ENCODE results near the gene HHEX.

Gene HHEX

DNA sequence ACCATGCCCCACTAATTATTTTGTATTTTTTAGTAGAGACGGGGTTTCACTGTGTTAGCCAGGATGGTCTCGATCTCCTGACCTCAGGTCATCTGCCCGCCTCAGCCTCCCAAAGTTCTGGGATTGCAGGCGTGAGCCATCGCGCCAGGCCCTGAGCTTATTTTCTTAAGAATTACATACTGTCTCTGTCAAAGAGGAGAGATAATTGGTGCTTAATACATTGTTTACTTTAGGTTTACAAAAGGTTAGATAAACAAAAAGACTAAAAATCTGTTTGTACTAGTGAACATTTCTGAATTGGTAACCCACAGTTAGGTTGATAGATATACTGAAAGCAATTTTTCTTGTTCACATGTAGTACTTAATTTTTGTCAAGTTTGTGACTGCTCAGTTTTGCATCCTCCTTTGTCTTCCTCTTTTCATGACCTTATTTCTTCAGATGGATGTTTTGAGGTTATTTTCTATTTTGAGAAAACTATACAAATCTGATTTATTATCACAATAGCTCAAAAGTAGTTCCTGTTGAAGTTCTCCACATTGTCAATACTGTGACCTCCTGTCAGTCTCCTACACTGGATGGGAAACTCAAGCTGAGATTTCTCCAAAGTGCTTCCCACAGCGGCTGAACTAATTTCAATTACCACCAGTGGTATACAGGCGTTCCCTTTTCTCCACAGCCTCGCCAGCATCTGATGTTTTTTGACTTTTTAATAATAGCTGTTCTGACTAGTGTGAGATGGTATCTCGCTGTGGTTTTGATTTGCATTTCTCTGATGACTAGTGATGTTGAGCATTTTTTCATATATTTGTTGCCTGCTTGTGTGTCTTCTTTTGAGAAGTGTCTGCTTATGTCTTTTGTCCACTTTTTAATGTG lies 22.5 kb downstream of the HHEX start:
- no peak overlapping the region for H3K4me3 ChIP-seq (ENCODE audit: insufficient read depth, low read depth, low read length)
- WGBS, 2 experiments, result 81 to 91% methylated on average over 10 of the region's 10 CpGs
- H3K27me3 ChIP-seq (ENCODE audit: control insufficient read depth, insufficient read depth, low read length, poor library complexity, severe bottlenecking), result no peaks in the 10 kb centered on the region
- H3K27ac ChIP-seq (ENCODE audit: insufficient read depth, low read depth, low read length, poor library complexity, severe bottlenecking), result no peak overlapping the region
- no peaks in the 10 kb centered on the region for H3K4me1 ChIP-seq (ENCODE audit: control insufficient read depth, insufficient read depth, low read length)
- H3K9me3 ChIP-seq (ENCODE audit: control insufficient read depth, low read length), result no peaks in the 10 kb centered on the region
- no peaks in the 10 kb centered on the region for H3K36me3 ChIP-seq (ENCODE audit: control insufficient read depth, insufficient read depth, low read length)

DNA sequence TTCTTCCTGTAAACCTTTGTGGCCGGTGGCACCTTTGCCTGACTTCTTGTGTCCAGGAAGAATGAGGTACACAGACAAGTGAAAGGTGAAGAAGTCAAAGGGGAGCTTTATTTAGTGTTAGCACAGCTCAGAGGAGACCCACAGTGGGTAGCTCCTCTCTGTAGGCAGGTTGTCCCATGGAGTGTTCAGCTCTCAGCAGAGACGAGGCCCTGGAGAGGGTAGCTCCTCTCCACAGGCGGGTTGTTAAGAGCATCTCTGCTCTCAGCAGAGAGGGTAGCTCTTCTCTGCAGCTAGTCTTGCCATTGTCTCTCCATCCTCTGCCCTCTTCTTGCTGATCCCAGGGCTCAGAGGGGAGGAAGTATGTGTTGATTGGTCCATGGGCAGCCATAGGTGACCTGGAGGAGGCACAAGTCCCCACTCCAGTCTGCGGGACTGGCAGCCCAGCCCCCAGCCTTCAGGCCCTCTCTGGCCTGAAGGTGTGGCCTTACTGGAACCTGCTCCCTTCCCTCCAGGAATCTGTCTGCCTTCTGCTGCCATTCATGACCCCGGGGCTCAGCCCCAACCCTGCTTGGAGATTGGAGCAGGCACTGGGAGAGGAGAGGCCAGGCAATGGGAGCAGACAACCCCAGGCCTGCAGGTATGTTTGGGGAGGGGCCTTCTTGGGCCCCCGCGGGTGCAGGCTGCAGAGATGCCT lies 24.5 kb downstream of the HHEX start:
- Histone ChIP-seq H3K4me1 (ENCODE audit: control insufficient read depth, insufficient read depth, low read length) (no peaks in the 10 kb centered on the region), H3K27me3 (ENCODE audit: control insufficient read depth, insufficient read depth, low read length, poor library complexity, severe bottlenecking) (no peaks in the 10 kb centered on the region), H3K4me3 (ENCODE audit: insufficient read depth, low read depth, low read length) (no peak overlapping the region), H3K9me3 (ENCODE audit: control insufficient read depth, low read length) (no peaks in the 10 kb centered on the region), H3K36me3 (ENCODE audit: control insufficient read depth, insufficient read depth, low read length) (no peaks in the 10 kb centered on the region), H3K27ac (ENCODE audit: insufficient read depth, low read depth, low read length, poor library complexity, severe bottlenecking) (no peak overlapping the region)
- 88 to 89% methylated on average over 7 of the region's 7 CpGs for WGBS, 2 experiments

DNA sequence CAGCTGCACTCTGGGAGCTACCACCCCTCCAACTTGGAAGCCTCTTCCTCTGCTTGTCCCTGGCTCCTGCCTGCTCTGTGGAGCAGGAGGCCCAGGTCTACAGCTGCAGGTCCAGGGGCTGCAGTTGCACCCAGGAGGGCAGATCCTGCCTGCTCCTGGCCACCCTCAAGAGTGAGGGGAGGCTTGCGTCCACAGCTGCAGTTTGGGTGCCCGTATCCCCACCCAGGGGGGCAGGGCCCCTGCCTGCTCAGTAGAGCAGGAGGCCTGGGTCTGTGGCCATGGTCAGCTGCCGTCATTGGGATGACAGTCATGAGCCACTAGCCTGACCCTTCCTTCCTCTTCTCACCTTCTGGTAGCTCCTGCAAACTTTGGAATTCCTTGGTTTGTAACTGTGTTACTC lies 25.1 kb downstream of the HHEX start:
- no peaks in the 10 kb centered on the region for H3K4me1 ChIP-seq (ENCODE audit: control insufficient read depth, insufficient read depth, low read length)
- 94% methylated on average over 3 of the region's 3 CpGs for WGBS, 2 experiments
- no peaks in the 10 kb centered on the region for H3K36me3 ChIP-seq (ENCODE audit: control insufficient read depth, insufficient read depth, low read length)
- H3K27me3 ChIP-seq (ENCODE audit: control insufficient read depth, insufficient read depth, low read length, poor library complexity, severe bottlenecking), result no peaks in the 10 kb centered on the region
- H3K9me3 ChIP-seq (ENCODE audit: control insufficient read depth, low read length), result no peaks in the 10 kb centered on the region
- H3K27ac ChIP-seq (ENCODE audit: insufficient read depth, low read depth, low read length, poor library complexity, severe bottlenecking), result no peak overlapping the region
- H3K4me3 ChIP-seq (ENCODE audit: insufficient read depth, low read depth, low read length), result no peak overlapping the region

DNA sequence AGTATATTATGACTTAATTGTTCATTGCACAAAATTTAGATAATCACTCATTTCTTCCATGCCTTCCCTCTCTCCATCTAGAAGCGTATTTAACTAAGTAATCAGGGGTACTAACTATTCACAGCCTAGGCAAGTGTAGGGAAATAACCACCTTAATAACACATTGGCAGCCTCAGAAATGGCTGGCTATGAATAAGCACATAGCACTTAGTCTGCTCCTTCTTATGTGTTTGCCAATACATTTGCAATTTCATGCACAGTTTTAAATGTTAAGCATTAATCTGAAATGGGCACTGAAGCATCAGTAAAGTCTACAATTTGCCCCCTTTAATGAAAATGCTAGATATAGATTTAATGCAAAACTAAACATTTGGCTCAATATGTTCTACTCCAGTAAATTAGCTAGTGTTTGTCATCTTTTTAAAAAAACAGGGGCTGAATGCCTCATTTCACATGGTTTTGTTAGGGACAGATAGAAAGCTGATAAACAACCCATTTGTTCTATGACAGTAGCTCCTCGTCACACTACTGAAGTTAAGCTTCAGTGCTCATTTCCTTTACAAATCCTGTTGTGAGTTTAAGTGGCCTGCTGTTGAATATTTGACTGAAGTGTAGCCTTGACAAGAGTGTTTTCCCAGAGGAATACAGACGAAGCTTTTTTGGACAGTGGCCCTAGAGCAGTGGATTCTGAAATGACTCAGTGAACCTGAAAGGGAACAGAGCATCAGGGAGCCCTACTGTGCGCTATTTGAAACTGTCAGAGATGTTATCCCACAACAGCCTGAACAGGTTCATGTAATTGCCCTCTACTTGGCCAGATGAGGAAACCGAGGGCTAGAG lies 30.5 kb downstream of the HHEX start:
- Histone ChIP-seq H3K27me3 (ENCODE audit: control insufficient read depth, insufficient read depth, low read length, poor library complexity, severe bottlenecking) (no peaks in the 10 kb centered on the region), H3K9me3 (ENCODE audit: control insufficient read depth, low read length) (no peaks in the 10 kb centered on the region), H3K36me3 (ENCODE audit: control insufficient read depth, insufficient read depth, low read length) (no peaks in the 10 kb centered on the region), H3K27ac (ENCODE audit: insufficient read depth, low read depth, low read length, poor library complexity, severe bottlenecking) (no peak overlapping the region), H3K4me1 (ENCODE audit: control insufficient read depth, insufficient read depth, low read length) (no peaks in the 10 kb centered on the region), H3K4me3 (ENCODE audit: insufficient read depth, low read depth, low read length) (no peak overlapping the region)
- 80 to 87% methylated on average over 5 of the region's 5 CpGs for WGBS, 2 experiments

DNA sequence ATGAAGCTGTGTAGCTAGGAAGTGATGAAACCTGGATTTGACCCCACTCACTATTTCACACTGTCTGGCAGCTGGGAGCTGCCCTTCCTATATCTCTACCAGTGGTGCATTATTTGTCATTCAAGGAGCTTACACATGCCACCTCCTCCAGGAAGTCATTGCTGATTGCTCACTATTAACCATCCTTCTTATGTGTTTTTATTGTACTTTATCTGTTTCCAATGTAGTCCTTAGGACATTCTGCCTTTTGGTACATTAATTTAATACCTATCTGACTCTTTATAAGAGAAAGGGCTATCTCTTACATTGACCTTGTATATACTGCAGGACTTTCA lies 31.0 kb downstream of the HHEX start:
- no peaks in the 10 kb centered on the region for H3K9me3 ChIP-seq (ENCODE audit: control insufficient read depth, low read length)
- H3K27me3 ChIP-seq (ENCODE audit: control insufficient read depth, insufficient read depth, low read length, poor library complexity, severe bottlenecking), result no peaks in the 10 kb centered on the region
- no peak overlapping the region for H3K27ac ChIP-seq (ENCODE audit: insufficient read depth, low read depth, low read length, poor library complexity, severe bottlenecking)
- no peaks in the 10 kb centered on the region for H3K36me3 ChIP-seq (ENCODE audit: control insufficient read depth, insufficient read depth, low read length)
- no peaks in the 10 kb centered on the region for H3K4me1 ChIP-seq (ENCODE audit: control insufficient read depth, insufficient read depth, low read length)
- no peak overlapping the region for H3K4me3 ChIP-seq (ENCODE audit: insufficient read depth, low read depth, low read length)

DNA sequence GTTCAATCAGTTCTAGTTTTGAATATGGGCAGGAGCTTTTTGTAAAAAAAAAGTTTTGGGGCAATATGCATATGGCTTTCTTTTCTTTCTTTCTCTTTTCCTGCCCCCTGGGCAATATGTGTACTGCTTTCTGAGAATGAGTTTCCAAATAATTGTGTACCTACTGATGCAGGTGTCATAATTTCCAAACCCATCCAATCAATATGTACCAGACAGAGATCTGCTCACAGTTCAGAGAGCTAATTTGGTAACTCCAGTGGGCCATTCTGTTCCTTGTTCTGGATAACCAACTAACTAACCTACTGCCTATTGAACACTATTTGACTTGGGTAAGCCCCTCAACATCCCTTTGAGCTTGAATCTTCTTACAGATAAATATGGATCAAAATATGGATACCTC lies 32.6 kb downstream of the HHEX start:
- H3K4me1 ChIP-seq (ENCODE audit: control insufficient read depth, insufficient read depth, low read length), result no peaks in the 10 kb centered on the region

DNA sequence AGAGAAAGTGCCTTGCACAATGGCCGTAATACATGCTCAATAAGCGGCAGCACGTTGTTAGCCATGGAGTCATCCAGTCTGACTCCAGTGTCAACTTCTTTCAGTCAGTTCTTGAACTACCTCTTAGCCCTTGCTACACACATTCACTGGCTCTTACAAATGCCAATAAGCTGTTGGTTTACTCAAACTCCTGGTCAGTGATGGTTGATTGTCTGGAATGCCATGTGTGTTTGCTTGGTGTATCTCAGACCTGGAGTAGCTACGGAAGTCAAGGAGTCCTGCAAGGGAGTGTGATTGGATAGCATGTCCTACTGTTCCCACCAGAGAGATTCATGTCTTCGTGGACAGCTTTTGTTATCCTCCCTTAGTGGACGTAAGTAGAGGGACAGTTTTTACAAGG lies 37.4 kb downstream of the HHEX start:
- Histone ChIP-seq H3K36me3 (ENCODE audit: control insufficient read depth, insufficient read depth, low read length) (no peaks in the 10 kb centered on the region), H3K4me1 (ENCODE audit: control insufficient read depth, insufficient read depth, low read length) (no peaks in the 10 kb centered on the region), H3K27me3 (ENCODE audit: control insufficient read depth, insufficient read depth, low read length, poor library complexity, severe bottlenecking) (no peaks in the 10 kb centered on the region), H3K9me3 (ENCODE audit: control insufficient read depth, low read length) (no peaks in the 10 kb centered on the region), H3K27ac (ENCODE audit: insufficient read depth, low read depth, low read length, poor library complexity, severe bottlenecking) (no peak overlapping the region), H3K4me3 (ENCODE audit: insufficient read depth, low read depth, low read length) (no peak overlapping the region)
- WGBS, 2 experiments, result 87 to 91% methylated on average over 6 of the region's 6 CpGs

More for the DNA sequence above, 32.6 kb downstream of the HHEX start:
- H3K27ac ChIP-seq (ENCODE audit: insufficient read depth, low read depth, low read length, poor library complexity, severe bottlenecking), result no peak overlapping the region
- H3K4me3 ChIP-seq (ENCODE audit: insufficient read depth, low read depth, low read length), result no peak overlapping the region
- no peaks in the 10 kb centered on the region for H3K36me3 ChIP-seq (ENCODE audit: control insufficient read depth, insufficient read depth, low read length)
- H3K9me3 ChIP-seq (ENCODE audit: control insufficient read depth, low read length), result no peaks in the 10 kb centered on the region
- no peaks in the 10 kb centered on the region for H3K27me3 ChIP-seq (ENCODE audit: control insufficient read depth, insufficient read depth, low read length, poor library complexity, severe bottlenecking)

DNA sequence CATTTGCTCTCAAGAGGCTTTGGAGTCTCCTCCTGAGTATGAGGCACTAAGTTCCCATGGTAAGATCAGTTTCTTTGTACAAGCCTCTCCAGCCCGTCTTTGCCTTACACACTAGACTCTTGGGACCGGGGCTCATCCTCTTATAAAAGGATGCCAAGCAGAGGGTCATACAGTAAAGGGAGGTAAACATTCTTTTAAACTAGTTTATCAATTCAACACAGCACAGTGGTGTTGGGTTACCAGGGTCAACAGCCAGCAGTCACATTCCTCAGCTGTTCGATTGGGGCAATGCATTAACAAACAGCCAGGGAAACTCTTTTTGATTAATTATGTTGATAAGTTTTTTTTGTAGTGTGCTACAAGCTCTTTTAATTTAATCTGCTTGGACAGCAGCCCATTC lies 37.8 kb downstream of the HHEX start:
- WGBS, 2 experiments, result 71 to 75% methylated on average over 3 of the region's 3 CpGs
- no peaks in the 10 kb centered on the region for H3K9me3 ChIP-seq (ENCODE audit: control insufficient read depth, low read length)
- no peaks in the 10 kb centered on the region for H3K36me3 ChIP-seq (ENCODE audit: control insufficient read depth, insufficient read depth, low read length)
- H3K4me1 ChIP-seq (ENCODE audit: control insufficient read depth, insufficient read depth, low read length), result no peaks in the 10 kb centered on the region
- no peaks in the 10 kb centered on the region for H3K27me3 ChIP-seq (ENCODE audit: control insufficient read depth, insufficient read depth, low read length, poor library complexity, severe bottlenecking)
- no peak overlapping the region for H3K4me3 ChIP-seq (ENCODE audit: insufficient read depth, low read depth, low read length)
- no peak overlapping the region for H3K27ac ChIP-seq (ENCODE audit: insufficient read depth, low read depth, low read length, poor library complexity, severe bottlenecking)

DNA sequence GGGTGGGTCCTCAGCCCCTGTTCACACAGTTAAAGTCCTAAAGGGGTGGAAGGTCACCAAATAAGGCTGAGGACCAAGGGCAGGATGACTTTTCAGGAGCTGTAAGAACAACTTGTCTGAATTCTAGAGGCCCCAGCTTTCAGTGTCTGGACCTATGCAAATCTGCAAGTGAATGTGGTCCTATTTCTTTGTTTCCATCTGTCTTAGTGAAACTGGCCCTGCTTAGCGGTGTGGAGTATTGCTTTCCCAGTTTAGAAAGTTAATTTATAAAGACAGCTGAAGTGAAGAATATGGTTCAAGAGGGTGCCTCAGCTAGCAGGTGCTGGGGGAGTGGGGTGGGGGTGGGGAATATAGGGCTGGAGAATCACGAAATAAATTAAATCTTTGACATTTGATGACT lies 40.1 kb downstream of the HHEX start:
- Histone ChIP-seq H3K36me3 (ENCODE audit: control insufficient read depth, insufficient read depth, low read length) (no peaks in the 10 kb centered on the region), H3K9me3 (ENCODE audit: control insufficient read depth, low read length) (no peaks in the 10 kb centered on the region), H3K27ac (ENCODE audit: insufficient read depth, low read depth, low read length, poor library complexity, severe bottlenecking) (no peak overlapping the region), H3K27me3 (ENCODE audit: control insufficient read depth, insufficient read depth, low read length, poor library complexity, severe bottlenecking) (no peaks in the 10 kb centered on the region), H3K4me1 (ENCODE audit: control insufficient read depth, insufficient read depth, low read length) (no peaks in the 10 kb centered on the region), H3K4me3 (ENCODE audit: insufficient read depth, low read depth, low read length) (no peak overlapping the region)
- 72 to 83% methylated on average over 2 of the region's 2 CpGs for WGBS, 2 experiments

DNA sequence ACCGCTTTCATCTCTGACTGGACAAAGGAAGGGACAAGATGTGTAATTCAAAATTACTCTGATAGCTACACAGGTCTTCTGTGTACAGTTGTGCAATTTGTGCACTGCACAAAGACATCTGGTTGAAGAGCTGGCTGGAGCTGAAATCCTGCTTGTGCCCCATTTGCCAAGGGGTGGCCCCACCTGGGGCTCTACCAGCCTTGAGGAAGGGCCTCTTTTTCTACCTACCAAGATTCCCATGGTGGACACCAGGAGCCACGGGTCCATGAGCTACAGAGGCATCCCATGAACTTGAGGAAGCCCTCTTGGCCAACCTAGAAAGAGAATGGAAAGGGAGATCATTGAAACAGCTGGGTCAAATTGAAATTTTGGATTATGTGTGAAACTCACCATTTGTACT lies 43.2 kb downstream of the HHEX start:
- no peaks in the 10 kb centered on the region for H3K36me3 ChIP-seq (ENCODE audit: control insufficient read depth, insufficient read depth, low read length)
- 92 to 93% methylated on average over 2 of the region's 2 CpGs for WGBS, 2 experiments
- H3K9me3 ChIP-seq (ENCODE audit: control insufficient read depth, low read length), result no peaks in the 10 kb centered on the region
- H3K4me3 ChIP-seq (ENCODE audit: insufficient read depth, low read depth, low read length), result no peak overlapping the region
- no peak overlapping the region for H3K27ac ChIP-seq (ENCODE audit: insufficient read depth, low read depth, low read length, poor library complexity, severe bottlenecking)
- H3K27me3 ChIP-seq (ENCODE audit: control insufficient read depth, insufficient read depth, low read length, poor library complexity, severe bottlenecking), result no peaks in the 10 kb centered on the region
- H3K4me1 ChIP-seq (ENCODE audit: control insufficient read depth, insufficient read depth, low read length), result no peaks in the 10 kb centered on the region

Data from ectodermal cell (in vitro differentiated cells).